ENCODE measurements around the gene PLPPR5.
"Not testable (repeated sequence)": the region's sequence is repeated elsewhere in the genome, so short reads cannot be mapped to it uniquely, and the experiment has no call there.

Gene PLPPR5

DNA sequence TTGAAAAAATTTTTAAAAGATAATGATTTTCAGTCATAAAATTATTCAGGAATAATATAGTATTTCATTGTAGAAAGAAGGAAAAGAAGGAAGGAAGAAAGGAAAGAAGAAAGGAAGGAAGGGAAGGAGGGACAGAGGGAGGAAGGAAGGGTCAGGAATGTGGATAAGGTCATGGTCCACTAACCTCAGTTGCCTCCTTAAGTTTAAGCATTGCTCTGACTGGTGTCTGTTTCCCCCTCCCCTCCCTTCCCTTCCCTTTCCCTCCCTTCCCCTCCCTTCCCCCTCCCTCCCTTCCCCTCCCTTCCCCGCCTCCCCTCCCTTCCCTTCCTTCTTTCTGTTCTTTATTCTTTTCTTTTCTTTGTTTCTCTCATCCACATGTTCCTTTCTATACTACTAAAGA is 95.7 kb downstream of the PLPPR5 start:
- no peak for DNase-seq

DNA sequence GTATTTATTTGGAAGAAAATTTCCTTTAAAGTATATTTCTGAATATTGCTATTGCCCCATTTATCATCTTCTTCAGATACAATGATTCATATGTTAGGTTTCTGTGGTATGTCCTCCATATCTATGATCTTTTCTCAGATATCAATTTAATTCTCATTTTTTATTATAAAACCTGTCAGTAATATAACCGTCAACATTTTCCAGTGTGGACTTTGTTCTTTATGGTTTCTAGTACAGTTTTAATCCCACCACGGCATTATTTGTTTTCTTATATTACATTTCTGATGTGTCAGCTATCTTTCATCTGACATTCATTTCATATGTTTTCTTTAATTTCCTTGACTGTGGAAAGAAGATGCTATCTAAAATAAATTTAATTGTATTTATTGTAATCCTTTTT is 97.9 kb downstream of the PLPPR5 start:
- DNase-seq = no peak

DNA sequence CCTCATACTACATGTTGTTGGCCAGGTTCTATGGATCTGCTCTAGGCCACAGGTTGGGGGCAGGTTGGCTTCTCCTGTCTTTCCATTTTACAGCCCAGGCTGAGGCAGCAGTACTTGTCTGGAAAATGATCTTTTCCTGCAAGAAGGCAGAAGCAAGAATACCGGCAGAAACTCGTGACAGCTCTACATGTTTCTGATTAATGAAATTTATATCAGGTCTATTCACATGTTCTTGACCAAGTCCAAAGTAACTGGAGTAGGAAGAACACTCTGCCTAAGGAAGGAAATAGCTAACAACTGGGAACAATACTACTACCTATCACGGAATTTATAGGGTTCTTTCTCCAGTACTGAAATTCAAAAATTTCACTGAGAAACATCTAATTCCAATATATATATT is 98.3 kb downstream of the PLPPR5 start:
- DNase-seq = no peak

DNA sequence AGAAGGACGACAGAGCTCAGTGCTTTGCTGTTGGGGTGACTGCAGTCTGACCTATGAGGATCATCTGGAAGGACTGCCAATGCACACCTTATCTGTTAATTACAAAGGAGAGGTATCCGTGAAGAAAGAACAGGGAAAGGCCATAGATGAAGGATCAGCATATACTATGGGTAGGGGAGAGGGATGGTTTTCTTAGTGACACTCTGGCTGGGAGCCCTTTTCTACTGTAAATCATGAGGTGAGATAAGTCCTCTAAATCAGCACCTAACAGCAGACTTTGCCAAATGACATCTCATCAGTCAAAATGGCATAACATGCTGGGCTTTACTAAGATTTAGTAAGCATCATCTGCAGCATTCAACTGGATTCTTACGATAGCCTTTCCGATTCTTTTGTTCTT is 100.0 kb downstream of the PLPPR5 start:
- DNase-seq = no peak

DNA sequence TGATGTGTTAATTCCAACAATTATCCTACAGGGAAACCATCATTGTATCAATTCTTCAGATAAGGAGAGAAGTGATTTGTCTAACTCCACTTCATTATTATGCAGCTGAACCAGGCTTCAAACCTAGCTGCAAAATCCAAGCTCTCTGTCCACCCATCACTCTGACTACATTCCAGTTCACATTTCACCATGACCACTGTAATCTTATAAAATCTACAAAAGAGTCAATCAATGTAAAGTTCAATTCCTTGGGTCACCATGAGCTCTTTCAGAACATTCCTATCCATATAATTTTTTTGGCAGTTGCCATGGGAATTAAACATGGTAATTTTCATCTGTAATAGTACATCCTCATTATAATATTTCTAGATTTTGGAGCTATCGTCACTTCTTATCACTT is 100.9 kb downstream of the PLPPR5 start:
- no peak for DNase-seq

DNA sequence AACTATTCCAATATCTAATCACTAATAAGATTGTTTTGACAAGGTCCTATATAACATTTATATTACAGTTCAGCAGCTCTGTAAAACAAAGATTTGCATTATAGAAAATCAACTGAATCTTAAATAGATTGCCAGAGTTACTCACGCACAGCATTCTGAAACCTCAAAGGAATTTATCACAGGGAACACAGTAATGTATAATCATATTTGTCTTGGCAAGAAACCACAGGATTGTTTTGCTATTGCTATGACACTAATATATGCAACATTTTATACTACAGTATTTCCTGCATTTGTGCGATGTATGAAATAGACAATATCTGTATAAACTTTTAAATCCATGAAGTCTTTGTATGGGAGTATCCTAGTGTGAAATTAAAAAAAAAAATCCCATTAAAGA is 101.4 kb downstream of the PLPPR5 start:
- DNase-seq = no peak

DNA sequence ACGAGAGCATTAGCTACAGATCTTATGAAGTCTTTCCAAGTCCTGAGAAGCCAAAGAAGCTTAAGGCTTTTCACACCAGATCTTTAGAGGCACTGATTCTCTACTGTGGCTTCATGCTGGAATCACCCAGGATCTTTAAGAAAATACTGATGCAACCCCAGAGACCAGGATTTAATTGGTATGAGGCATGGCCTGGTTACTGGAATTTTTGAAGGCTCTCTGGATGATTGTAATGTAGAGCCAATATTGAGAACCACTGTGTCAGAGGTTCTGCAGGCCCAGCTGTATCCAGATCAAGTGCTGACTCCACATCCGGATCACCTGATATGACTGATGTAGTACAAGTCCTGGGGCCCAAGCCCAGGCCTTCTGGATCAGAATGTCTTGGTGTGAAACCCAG is 105.7 kb downstream of the PLPPR5 start:
- DNase-seq = no peak

DNA sequence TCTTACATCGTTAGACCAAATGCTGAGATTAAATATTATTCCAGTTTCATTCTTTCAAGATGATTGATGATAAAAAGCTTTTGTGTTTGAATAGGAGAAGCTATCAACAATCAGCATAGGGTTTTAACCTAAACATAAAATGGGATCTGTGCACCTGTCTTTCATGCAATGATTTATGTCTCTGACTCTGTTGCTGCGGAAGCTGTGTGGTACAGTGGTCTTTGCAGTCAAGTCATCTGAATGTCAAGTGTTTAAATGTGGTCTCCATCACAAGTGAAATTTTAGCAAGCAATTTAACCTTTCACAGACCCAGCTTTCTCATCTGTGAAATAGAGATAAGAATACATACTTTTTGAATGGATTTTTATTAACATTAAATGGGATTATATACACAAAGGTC is 107.2 kb downstream of the PLPPR5 start:
- peak; percentile 14 for DNase-seq

DNA sequence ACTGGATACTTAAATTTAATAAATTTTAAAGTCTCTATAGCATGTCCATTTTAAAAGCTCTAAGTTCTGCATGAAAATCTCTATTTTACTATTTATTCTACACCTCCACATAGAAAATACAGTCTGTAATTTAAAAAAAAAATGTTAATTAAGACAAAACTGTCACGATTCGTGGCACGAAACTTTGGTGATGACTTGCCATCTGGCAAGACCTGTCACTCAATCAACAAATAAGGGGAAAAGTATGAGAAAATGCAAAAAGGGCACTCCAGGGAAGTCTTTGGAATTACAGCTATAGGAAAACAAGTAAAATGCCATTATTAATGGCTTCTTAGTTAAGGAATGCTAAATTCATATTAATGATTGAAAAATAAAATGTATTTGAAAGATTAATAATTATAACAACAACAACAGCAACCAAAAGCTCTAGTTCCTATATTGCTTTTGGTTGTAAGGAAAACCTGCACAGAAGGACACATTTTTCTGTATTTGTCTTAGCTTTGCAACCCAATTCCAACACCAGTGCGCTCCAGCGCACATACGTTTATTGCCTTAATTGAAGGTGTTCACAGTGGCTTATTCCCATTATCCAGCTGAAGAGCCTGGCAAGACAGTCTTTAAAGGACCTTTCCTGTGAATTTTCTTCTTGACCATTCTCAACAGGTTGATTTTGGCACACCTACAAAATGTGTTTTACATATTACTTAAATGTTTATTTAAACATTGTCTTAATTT is 107.8 kb downstream of the PLPPR5 start:
- no peak for DNase-seq

DNA sequence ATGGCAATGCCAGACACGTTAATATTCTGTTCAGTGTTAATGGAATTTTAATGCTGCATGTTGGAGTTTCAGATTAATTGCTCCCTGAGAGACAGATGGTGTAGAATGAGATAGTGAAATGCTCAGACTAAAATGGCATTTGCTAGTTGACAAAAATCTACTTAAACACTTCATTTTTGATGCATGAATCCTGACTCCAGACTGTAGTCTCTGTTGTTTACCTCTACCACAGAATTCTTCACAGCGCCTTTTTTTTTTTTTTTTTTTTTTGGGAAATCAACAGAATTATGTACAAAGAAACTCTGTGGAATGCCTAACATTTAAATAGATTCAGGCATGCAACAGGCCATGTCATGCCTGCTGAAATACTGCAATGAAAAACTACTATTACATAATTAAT is 111.3 kb downstream of the PLPPR5 start:
- DNase-seq = no peak

DNA sequence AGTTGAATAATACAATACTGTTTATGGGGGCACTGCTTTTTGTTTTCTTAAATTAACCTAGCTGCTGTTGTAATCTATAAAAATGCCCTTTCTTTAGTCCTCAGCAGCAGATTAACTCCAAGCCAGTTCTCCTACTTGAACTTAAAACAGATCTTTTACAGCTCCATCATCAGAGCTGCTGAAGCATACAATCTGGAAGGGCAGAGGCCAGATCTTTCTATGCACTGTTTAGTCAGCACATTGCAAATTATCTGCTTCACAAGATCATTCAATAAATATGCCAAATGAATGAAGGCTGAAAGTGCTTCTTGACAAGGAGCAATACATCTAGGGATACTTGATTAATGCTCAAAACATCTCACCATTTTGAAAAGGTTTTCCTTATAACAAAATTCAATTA is 115.8 kb downstream of the PLPPR5 start:
- no peak for DNase-seq

DNA sequence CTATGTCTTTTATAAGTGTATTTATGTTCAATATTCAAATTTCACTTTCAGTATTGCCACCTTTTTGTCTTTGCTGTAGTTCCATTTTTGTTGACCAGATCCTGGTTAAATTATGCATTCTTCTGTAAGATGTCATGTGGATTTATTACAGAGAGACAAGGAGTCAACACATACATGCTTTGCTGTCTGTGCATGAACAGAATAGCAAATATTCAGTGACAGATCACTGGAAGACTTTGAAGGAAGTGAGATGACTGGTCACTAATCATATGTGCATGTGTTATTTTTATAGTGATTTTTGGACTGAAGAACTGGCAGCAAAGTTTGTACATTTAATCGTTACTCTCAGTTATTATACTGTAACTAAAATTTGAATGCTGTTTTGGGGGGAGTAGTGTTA is 117.2 kb downstream of the PLPPR5 start:
- DNase-seq = no peak

DNA sequence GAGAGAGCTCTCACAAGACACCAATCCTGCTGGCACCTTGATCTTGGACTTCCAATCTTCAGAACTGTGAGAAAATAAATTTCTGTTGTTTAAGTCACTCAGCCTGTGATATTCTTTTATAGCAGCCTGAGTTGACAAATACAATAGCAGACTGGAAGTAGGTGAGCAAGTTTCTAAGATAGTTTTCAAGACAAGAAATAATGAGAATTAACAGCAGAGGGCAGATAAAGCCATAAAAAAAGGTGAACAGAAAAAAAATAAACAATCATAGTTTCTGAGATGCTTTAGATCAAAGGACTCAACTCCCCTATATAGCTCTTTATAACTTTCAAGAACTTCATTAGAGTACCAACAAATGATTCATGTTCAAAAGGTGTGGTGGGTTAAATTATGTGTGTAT is 119.8 kb downstream of the PLPPR5 start:
- DNase-seq = no peak

DNA sequence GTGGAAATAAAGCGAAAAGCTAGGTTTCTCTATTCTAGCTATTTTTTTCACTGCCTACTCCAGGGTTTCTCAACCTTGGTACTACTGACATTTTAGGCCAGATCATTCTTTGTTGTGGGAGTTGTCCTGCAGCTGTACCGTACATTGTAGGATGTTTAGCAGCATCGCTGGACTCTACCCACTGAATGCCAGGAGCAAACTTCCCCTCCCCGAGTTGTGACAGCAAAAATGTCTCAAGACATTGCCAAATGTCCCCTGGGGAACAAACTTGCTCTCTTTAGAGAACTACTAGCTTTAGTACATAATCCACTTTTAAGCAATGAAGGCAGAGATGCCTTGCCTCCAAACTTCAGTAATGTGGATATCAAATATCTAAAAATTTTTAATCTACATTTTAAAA is 122.8 kb downstream of the PLPPR5 start:
- no peak for DNase-seq

DNA sequence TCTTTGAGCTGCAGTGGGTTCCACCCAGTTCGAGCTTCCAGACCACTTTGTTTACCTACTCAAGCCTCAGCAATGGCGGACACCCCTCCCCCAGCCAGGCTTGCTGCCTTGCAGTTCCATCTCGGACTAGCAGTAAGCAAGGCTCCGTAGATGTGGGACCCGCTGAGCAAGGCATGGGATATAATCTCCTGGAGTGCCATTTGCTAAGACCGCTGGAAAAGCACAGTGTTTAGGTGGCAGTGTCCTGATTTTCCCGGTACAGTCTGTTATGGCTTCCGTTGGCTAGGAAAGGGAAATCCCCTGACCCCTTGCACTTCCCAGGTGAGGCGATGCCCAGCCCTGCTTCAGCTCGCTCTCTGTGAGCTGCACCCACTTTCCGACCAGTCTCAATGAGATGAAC is 123.4 kb downstream of the PLPPR5 start:
- DNase-seq = not testable (repeated sequence)

DNA sequence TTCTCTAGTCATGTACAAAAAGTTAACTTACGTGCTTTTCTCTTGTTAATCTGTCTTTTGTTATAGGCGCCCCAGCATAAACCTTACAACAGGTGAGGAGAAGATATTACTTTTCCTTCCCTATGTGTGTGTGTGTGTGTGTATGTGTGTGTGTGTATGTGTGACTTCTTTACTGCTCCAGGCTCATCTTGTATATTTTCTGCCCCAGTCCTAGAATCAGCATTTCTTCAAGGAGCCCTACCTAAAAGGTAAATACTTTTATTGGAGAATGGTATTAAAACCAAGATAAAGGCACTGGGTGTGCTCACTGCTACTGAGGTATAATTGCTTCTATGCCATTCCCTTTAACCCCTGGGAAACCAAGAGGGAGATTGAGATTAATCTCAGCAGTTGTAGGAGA is 129.8 kb downstream of the PLPPR5 start:
- DNase-seq = no peak

DNA sequence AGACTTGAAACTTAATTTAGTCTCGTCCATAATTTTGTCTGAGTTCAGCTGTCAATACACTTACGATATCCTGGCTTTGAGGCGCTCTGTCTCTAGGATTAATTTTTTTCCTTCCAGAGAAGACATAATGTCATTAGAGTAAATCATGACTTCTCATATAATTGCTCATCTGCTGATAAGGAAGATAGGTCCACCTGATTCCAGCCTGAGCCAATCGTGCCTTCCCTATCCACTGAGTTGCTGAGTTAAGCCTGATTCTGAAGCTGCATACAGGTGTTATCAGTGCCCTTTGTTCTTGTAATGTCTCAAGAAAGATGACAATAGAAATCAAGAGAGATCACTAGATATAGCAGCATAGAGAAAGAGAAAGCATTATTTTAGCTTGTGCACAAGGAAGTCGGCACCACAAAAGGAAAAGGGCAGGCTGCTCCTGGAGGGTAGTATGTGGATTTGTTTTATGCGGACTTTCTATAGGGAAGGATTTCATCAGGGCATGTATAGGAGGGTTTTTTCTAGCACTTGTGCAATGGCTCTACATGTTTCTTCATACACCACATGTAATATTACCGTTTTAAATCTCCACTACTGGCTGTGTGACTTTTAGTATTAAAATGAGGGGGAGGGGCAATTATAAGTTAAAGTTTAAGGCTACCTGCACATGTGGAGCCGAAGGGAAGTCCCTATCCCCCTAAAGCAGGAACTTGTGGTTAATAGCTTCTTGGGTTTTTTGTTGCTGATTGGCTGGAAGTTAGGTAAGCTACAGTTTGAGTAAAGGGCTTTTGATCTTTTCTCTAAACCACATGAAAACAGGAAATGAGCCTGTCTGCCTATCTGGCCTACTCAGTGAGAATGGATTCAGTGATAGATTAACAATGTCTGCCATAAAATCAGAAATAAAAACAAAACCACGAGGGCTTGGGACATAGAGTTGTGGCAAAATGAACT is 133.4 kb downstream of the PLPPR5 start:
- no peak for DNase-seq

DNA sequence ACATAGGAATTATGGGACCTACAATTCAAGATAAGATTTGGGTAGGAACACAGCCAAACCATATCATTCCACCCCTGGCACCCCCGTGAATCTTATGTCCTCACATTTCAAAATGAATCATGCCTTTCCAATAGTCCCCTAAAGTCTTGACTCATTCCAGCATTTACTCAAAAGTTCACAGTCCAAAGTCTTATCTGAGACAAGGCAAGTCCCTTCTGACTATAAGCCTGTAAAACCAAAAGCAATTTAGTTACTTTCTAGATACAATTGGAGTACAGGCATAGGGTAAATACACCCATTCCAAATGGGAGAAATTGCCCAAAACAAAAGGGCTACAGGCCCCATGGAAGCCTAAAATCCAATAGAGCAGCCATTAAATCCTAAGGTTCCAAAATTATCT is 138.9 kb downstream of the PLPPR5 start:
- no peak for DNase-seq

DNA sequence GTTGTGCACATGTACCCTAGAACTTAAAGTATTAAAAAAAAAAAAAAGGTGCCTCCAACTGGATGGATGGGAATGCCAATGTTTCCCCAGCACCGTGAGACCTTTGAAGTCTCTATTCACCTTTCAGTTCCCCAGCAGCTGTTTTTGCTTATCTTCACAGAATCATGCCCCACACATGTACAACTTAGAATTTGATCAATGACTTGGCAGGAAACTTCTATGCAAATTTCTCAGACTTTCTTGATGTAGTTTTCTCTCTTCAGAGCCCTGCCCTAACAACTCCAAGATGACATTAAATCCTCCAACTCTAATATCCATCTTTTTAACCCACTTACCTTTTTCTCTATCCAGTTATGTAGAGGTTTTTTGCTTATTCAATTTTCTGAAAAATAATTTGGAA is 144.3 kb downstream of the PLPPR5 start:
- DNase-seq = no peak

DNA sequence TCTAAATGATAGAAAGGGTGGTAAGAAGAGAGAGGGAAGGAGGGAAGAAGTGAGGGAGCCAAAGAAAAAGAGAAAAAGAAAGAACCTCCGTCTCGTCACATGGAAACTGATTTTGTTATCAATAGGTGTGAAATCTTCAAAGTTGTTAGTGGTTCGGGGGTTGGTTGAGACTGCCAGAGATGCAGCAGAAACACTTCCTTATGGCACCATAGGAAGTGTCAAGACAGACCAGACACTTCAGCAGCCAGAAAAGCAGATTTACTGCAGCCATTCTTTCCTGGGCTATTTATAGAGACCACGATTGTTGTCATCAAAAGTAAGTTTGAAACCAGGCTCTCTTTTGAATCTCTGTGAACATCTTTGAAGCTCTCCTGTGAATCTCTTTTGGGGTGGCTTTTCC is 150.5 kb downstream of the PLPPR5 start:
- no peak for DNase-seq

DNA sequence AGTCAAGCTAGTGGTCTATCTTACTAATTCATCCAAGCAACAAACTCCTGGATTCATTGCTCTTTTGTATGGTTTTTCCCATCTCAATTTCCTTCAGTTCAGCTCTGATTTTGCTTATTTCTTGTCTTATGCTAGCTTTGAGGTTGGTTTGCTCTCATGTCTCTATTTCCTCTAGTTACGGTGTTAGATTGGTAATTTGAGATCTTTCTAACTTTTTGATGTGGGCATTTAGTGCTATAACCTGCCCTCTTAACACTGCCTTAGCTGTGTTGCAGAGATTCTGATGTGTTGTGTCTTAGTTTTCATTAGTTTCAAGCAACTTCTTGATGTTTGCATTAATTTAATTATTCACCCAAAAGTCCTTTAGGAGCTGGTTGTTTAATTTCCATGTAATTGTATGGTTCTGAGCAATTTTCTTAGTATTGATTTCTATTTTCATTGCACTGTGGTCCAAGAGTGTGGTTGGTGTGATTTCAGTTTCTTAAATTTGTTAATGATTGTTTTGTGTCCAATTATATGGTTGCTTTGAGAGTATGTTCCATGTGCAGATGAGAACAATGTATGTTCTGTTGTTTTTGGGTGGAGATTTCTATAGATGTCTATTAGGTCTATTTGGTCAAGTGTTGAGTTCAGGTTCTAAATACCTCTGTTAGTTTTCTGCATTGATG is 154.6 kb downstream of the PLPPR5 start:
- DNase-seq = no peak

DNA sequence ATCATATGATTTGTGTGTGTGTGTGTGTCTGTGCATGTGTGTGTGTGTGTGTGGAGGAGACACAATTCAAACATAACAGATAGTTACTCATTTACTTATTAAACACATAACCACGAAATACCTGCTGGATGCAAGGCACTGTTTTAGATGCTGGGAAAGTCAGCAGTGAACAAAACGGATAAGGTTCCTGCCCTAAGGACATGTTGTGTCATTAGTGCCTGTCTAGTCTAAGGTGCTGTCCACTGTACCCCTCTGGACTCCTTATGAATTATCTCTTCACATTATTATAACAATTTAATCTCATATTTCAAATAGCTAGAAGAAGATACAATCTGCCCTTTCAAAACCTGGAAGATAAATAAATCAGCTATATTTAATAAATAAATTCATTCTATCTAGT is 162.4 kb downstream of the PLPPR5 start:
- DNase-seq = no peak
